HEK293T (cell line): Measurements from ENCODE around the gene EPGN.

Experiments used
- CTCF ChIA-PET: fragments of 350-600 bp; formaldehyde crosslinking; extraction: SDS; loops from one replicate; lab custom pipeline; 2021; ENCODE audit warnings: antibody characterized with exemption, inconsistent platforms; lab: Yijun Ruan, JAX
- POLR2A ChIA-PET: fragments of 350-600 bp; formaldehyde crosslinking; extraction: SDS; loops from one replicate; lab custom pipeline; 2020; ENCODE audit warnings: antibody characterized with exemption, inconsistent platforms; lab: Yijun Ruan, JAX
- DNase-seq: peaks from one replicate; pipeline ENCODE4 v3.0.0; 2012; ENCODE audit warnings: mixed read lengths; ENCODE audit errors: extremely low spot score
- ARNT ChIP-seq: fragments of 450-650 bp; IDR thresholded peaks from 2 replicates; pipeline ENCODE4 v1.6.1; 2017; ENCODE audit warnings: mild to moderate bottlenecking
- BHLHE40 ChIP-seq: fragments of 450-650 bp; IDR thresholded peaks from 2 replicates; pipeline ENCODE4 v1.6.1; 2016; ENCODE audit warnings: mild to moderate bottlenecking, moderate library complexity, borderline replicate concordance
- CTBP1 ChIP-seq: fragments of 450-650 bp; IDR thresholded peaks from 2 replicates; pipeline ENCODE4 v1.6.1; 2016; ENCODE audit warnings: borderline replicate concordance
- ELF4 ChIP-seq: fragments of 450-650 bp; IDR thresholded peaks from 2 replicates; pipeline ENCODE4 v1.6.1; 2017; ENCODE audit warnings: antibody characterized with exemption
- FOXA1 ChIP-seq: fragments of 450-650 bp; IDR thresholded peaks from 2 replicates; pipeline ENCODE4 v1.6.1; 2016; ENCODE audit warnings: mild to moderate bottlenecking
- FOXK2 ChIP-seq: fragments of 450-650 bp; IDR thresholded peaks from 2 replicates; pipeline ENCODE4 v1.6.1; 2016; ENCODE audit warnings: mild to moderate bottlenecking
- FOXM1 ChIP-seq: fragments of 450-650 bp; IDR thresholded peaks from 2 replicates; pipeline ENCODE4 v1.6.1; 2017; ENCODE audit warnings: mild to moderate bottlenecking, borderline replicate concordance
- HDGF ChIP-seq: fragments of 450-650 bp; IDR thresholded peaks from 2 replicates; pipeline ENCODE4 v1.6.1; 2017; ENCODE audit warnings: antibody characterized with exemption, borderline replicate concordance
- L3MBTL2 ChIP-seq: fragments of 450-650 bp; conservative IDR thresholded peaks from 2 replicates; pipeline ENCODE4 v1.6.1; 2016; ENCODE audit warnings: mild to moderate bottlenecking
- LEF1 ChIP-seq: fragments of 450-650 bp; IDR thresholded peaks from 2 replicates; pipeline ENCODE4 v1.6.1; 2017; ENCODE audit warnings: mild to moderate bottlenecking, borderline replicate concordance
- NFRKB ChIP-seq: fragments of 450-650 bp; IDR thresholded peaks from 2 replicates; pipeline ENCODE4 v1.6.1; 2016; ENCODE audit warnings: mild to moderate bottlenecking, moderate library complexity
- SP1 ChIP-seq: fragments of 450-650 bp; IDR thresholded peaks from 2 replicates; pipeline ENCODE4 v1.6.1; 2017
- SUZ12 ChIP-seq: fragments of 450-650 bp; IDR thresholded peaks from 2 replicates; pipeline ENCODE4 v1.6.1; 2016; ENCODE audit warnings: mild to moderate bottlenecking
- TARDBP ChIP-seq: fragments of 450-650 bp; IDR thresholded peaks from 2 replicates; pipeline ENCODE4 v1.6.1; 2016
- ZNF384 ChIP-seq: fragments of 450-650 bp; IDR thresholded peaks from 2 replicates; pipeline ENCODE4 v1.6.1; 2016
- TF ChIP-seq, protein P1 (sequence below): fragments of 450-650 bp; IDR thresholded peaks from 2 replicates; pipeline ENCODE4 v1.6.1; 2016

EPGN gene, protein sequence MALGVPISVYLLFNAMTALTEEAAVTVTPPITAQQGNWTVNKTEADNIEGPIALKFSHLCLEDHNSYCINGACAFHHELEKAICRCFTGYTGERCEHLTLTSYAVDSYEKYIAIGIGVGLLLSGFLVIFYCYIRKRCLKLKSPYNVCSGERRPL

DNA sequence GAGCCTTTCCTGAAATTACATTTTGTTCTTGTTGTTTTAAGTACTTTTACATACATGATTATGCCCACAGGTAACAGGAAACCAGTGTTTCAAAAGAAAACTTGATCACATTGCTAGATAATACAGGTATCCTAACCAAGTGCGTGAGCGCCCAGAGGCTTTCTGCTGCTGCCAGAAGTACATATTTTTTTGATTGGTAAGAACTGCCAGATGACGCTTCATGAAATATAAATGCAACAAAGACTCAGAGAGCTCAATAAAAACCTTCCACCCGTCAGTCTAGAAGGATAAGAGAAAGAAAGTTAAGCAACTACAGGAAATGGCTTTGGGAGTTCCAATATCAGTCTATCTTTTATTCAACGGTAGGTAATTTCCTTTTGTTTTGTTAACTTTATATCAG, at the start of gene EPGN:
Gene EPGN, plus strand, starts transcription at position 256 of the 400 bp plus-strand sequence. Its CDS starts 64 bp downstream, at position 320.
- CTCF ChIA-PET, result interaction anchor here (1.4 to 1.7 kb wide), 2 partner anchors 12 to 79 kb away, joined by 4 to 7 read pairs; no protein-coding TSS in a partner anchor

DNA sequence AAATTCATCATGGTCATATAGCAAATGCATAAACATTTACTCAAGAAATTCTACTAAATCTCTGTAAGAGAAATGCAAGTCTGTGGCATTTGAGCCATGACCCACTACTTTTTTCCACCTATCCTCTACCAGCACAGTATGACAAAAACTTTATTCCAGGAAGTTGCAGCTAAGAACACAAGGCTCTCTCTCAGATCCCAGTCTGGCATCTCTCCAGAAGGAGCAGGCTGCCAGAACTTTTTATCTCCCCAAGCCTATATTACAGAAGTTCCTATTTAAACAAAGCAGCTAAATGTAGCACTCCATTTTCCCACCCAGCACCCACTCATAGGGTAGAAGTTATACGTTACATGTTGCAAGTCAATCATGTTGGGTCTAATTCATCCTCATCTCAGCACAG, 49.3 kb upstream of the EPGN start:
- ChIA-PET CTCF (no interaction called here), POLR2A (no interaction called here)
- TF ChIP-seq HDGF (no peak), ZNF384 (no peak), L3MBTL2 (no peak), FOXA1 (no peak), BHLHE40 (no peak), CTBP1 (no peak), TARDBP (no peak), FOXK2 (no peak), SP1 (no peak), ARNT (no peak), ELF4 (no peak), SUZ12 (no peak), NFRKB (no peak), LEF1 (no peak), FOXM1 (no peak)
- TF ChIP-seq, protein P1, sequence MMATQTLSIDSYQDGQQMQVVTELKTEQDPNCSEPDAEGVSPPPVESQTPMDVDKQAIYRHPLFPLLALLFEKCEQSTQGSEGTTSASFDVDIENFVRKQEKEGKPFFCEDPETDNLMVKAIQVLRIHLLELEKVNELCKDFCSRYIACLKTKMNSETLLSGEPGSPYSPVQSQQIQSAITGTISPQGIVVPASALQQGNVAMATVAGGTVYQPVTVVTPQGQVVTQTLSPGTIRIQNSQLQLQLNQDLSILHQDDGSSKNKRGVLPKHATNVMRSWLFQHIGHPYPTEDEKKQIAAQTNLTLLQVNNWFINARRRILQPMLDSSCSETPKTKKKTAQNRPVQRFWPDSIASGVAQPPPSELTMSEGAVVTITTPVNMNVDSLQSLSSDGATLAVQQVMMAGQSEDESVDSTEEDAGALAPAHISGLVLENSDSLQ, result no peak
- no peak for DNase-seq

More for the DNA sequence above, at the start of gene EPGN:
- no peak for DNase-seq
- POLR2A ChIA-PET, result no interaction called here
- TF ChIP-seq SP1 (no peak), TARDBP (no peak), SUZ12 (no peak), FOXK2 (no peak)

DNA sequence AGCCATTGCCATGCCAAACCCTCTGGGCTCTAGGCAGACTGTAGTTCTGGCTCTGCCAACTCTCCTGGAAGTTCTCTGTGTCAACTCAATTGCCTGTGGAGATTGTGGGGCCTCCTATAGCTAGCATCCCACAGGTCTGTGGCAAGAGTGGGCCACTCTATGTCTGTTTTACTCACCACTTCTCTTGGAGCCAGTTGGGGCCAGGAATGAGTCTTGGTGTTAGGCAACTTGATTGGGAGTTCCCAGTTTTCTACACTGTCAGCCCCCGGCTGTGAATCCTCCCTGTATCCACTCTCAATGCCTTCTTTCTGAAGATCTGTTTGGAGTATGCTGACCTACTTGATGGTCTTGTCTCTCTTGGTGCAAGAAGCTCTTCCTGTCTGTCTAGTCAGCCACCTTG, 48.2 kb upstream of the EPGN start:
- CTCF ChIA-PET, result no interaction called here
- POLR2A ChIA-PET, result no interaction called here
- TF ChIP-seq NFRKB (no peak), ARNT (no peak)
- DNase-seq, result no peak

DNA sequence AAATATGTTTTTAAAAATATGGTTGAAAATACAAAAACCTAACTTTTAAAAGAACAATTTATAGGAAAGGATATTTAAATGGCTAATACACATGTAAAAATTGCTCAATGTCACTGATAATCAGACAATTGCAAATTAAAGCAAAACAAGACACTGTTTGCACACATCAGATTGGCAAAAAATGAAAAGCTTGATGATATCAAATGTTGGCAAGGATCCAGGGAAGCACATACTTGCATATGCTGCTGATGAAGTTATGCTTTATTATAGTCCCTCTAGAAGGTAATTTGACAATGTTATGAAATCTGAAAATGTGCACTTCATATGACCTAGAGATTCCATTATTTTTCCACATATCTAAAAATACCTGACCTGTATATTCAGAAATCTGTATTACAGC, 45.7 kb upstream of the EPGN start:
- TF ChIP-seq LEF1 (no peak), HDGF (no peak), FOXK2 (no peak), ARNT (no peak), ELF4 (no peak), BHLHE40 (no peak), FOXM1 (no peak), SUZ12 (no peak), L3MBTL2 (no peak), ZNF384 (no peak)
- TF ChIP-seq, protein P1, result no peak
- CTCF ChIA-PET, result no interaction called here
- POLR2A ChIA-PET, result no interaction called here
- no peak for DNase-seq

DNA sequence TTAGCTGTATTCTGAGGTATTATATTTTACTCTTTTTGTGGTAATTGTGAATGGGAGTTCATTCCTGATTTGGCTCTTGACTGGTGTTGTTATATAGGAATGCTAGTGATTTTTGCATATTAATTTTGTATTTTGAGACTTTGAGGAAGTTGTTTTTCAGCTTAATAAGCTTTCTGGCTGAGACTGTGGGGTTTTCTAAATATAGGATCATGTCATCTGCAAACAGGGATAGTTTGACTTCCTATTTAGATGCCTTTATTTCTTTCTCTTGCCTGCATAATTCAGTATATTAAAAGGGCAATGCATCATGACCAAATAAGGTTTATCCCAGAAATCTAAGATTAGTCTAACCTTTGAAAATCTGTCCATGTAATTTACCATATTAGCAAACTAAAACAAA, 44.7 kb upstream of the EPGN start:
- TF ChIP-seq FOXK2, result no peak
- TF ChIP-seq L3MBTL2, result no peak
- TF ChIP-seq SP1, result no peak
- no peak for TF ChIP-seq TARDBP
- TF ChIP-seq BHLHE40, result no peak
- no peak for TF ChIP-seq CTBP1
- TF ChIP-seq SUZ12, result no peak
- no peak for DNase-seq
- ChIA-PET POLR2A (no interaction called here), CTCF (no interaction called here)

DNA sequence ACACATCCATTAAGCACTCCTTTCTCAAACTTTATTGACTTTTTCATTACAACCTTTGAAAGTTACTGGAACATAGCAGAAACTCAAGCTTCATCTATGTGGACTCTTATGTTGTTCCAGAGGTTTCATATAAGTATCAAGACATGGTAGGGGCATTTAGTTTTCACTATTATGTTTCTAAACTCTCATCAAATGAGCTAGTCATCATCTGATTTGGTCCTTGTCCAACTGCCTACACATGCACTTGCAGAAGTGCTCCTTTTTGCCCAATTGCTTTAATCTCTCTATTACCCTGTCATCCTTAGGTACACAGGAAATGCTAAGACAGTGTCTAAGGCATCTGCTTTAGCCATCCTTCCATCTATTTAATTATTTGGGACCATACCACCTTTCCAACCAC, 42.2 kb upstream of the EPGN start:
- TF ChIP-seq L3MBTL2 (no peak), SUZ12 (no peak)
- TF ChIP-seq, protein P1, result no peak
- CTCF ChIA-PET, result no interaction called here
- no peak for DNase-seq
- POLR2A ChIA-PET, result no interaction called here

DNA sequence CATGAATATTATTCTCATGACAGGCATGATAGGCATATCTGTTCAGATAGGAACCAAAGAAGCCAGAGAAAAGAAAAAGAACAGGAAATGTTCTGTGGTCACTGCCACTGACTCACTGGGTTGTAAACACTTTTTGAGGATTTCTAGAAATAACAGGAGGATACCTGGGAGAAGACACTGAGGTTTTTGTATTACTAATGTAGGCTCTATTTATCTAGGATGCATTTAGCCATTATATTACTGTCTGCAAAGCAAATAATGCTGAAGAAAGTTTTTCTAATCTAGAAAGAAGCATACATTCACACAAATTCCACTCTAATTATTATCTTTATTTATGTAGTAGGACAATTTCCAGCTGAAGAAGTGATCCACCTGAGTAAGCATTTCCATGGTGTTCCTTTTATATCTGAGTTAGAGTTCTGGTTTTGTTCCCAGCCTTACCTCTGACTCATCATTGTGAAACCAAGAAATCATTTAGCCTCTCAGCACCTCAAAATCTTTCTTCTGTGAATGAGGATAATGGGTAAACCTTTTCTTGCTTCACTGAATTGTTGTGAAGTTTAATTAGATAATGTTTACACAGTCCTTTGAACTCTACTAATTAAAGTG, 40.2 kb upstream of the EPGN start:
- no peak for DNase-seq
- POLR2A ChIA-PET, result no interaction called here
- TF ChIP-seq BHLHE40 (no peak), FOXM1 (no peak), ZNF384 (no peak), FOXK2 (no peak), L3MBTL2 (no peak), HDGF (no peak), TARDBP (no peak), LEF1 (no peak), ARNT (no peak), SP1 (no peak), CTBP1 (no peak), FOXA1 (no peak), NFRKB (no peak)
- TF ChIP-seq, protein P1, result no peak
- CTCF ChIA-PET, result interaction anchor here (0.6 kb wide), 1 partner anchor 273 kb away, joined by 5 read pairs; no protein-coding TSS in a partner anchor
